Panc1 (cell line): ENCODE results near the gene RNF113B. TPM values are rescaled to one million over a fixed set of nuclear protein-coding genes. Genes with fewer than 3 reads are reported as not detected.

ENCODE experiments used
- ATAC-seq: fragments of 200-7000 bp; cut with Tn5 transposase; 2 replicates; pipeline ENCODE4 v1.9.1; 2020; ENCODE audit warnings: mild to moderate bottlenecking, moderate library complexity
- BruUV-seq: library from RNA; stranded (reverse); fragments of 400-500 nt; replicated peaks from 2 replicates; lab custom pipeline; 2021; lab: Mats Ljungman, UMichigan
- CTCF ChIA-PET: fragments of 300-600 bp; sonication (Branson Sonifier 250); formaldehyde crosslinking; loops from one replicate; lab custom pipeline; 2022; ENCODE audit warnings: antibody characterized with exemption; lab: Charles Lee
- POLR2A ChIA-PET: fragments of 300-600 bp; sonication (Branson Sonifier 250); formaldehyde crosslinking; loops from one replicate; lab custom pipeline; 2022; ENCODE audit warnings: antibody characterized with exemption; lab: Charles Lee
- DNase-seq: peaks from one replicate; pipeline ENCODE4 v3.0.0-alpha.2; 2010; ENCODE audit warnings: low read depth, low spot score
- H3K27ac ChIP-seq: 2 replicates; pipeline ENCODE4 v1.5.1; 2011; ENCODE audit warnings: mild to moderate bottlenecking, low read length, inconsistent platforms
- H3K27me3 ChIP-seq: fragments of 200-500 bp; sonication (Bioruptor generic); 2 replicates; pipeline ENCODE4 v1.6.0; 2014; ENCODE audit warnings: low read length, inconsistent platforms; ENCODE audit not compliant: control insufficient read depth, insufficient read depth
- H3K36me3 ChIP-seq: fragments of 200-500 bp; sonication (Bioruptor generic); 2 replicates; pipeline ENCODE4 v1.5.1; 2014; ENCODE audit warnings: inconsistent platforms, mild to moderate bottlenecking, low read length, moderate library complexity; ENCODE audit not compliant: control insufficient read depth, insufficient read depth
- H3K4me1 ChIP-seq: 2 replicates; pipeline ENCODE4 v1.5.1; 2011; ENCODE audit warnings: inconsistent platforms, mild to moderate bottlenecking, low read length, moderate library complexity; ENCODE audit not compliant: control insufficient read depth, insufficient read depth
- H3K4me3 ChIP-seq, 2 experiments: 2 replicates each; pipeline ENCODE4 v1.5.1; 2011 to 2012; ENCODE audit warnings: low read depth in 2 of 2, low read length in 2 of 2, mild to moderate bottlenecking in 2 of 2, inconsistent platforms in 1 of 2, moderate library complexity in 1 of 2
- H3K9me3 ChIP-seq: fragments of 200-500 bp; sonication (Bioruptor generic); 2 replicates; pipeline ENCODE4 v1.5.1; 2014; ENCODE audit warnings: low read depth, mild to moderate bottlenecking, inconsistent platforms, low read length, moderate library complexity; ENCODE audit not compliant: control insufficient read depth, insufficient read depth
- POLR2AphosphoS5 ChIP-seq: IDR thresholded peaks from 2 replicates; pipeline ENCODE4 v1.6.1; 2012; ENCODE audit warnings: mild to moderate bottlenecking, low read depth, low read length, moderate library complexity
- SIN3A ChIP-seq: IDR thresholded peaks from 2 replicates; pipeline ENCODE4 v1.6.1; 2012; ENCODE audit warnings: low read depth, mild to moderate bottlenecking, low read length, moderate library complexity, borderline replicate concordance; ENCODE audit not compliant: insufficient read depth
- TCF7L2 ChIP-seq: IDR thresholded peaks from 2 replicates; pipeline ENCODE4 v1.6.1; 2011; ENCODE audit warnings: mild to moderate bottlenecking, low read depth, low read length, inconsistent platforms
- in situ Hi-C: cut with HindIII; loops from 2 replicates; pipeline ENCODE4 v1.10.0; 2016; ENCODE audit warnings: low sequenced_read_pairs, low pct_unique_long_range_greater_than_20kb
- intact Hi-C: fragments of 100-400 bp; cut with micrococcal nuclease; formaldehyde crosslinking; loops from one replicate; pipeline ENCODE4 v1.10.0; 2022; ENCODE audit not compliant: unreplicated experiment
- total RNA-seq: library from RNA; stranded (reverse); gene quantifications from one replicate; pipeline ENCODE4 v1.2.1, GENCODE V29; 2021; ENCODE audit not compliant: unreplicated experiment
- TF ChIP-seq, protein P1 (sequence below), 2 experiments: IDR thresholded peaks; 2 replicates each; pipeline ENCODE4 v1.6.1; 2011 to 2012; ENCODE audit warnings: low read depth in 2 of 2, control low read depth in 1 of 2, low read length in 1 of 2, mild to moderate bottlenecking in 1 of 2, moderate library complexity in 1 of 2; ENCODE audit not compliant: insufficient read depth in 1 of 2
- TF ChIP-seq, protein P2 (sequence below): fragments of 450-650 bp; IDR thresholded peaks from 2 replicates; pipeline ENCODE4 v1.5.1; 2017; ENCODE audit warnings: mild to moderate bottlenecking

Gene RNF113B
- total RNA-seq, 1 experiment from 2014 or later = not detected

DNA sequence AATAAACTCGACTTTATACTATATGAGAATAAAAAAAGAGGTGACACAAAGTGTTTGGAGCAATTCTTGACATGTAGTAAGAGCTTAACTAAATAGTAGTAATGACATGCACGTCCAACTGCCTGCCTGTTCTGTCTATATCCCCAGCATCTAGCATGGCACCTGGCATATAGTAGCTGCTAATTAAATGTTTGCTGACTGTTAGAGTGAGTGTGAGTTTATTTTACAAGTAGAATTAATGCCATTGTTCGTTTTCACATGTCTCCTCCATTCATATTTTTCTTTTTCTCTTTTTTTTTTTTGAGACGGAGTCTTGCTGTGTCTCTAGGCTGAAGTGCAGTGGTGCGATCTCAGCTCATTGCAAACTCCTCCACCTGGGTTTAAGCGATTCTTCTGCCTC is 38.4 kb upstream of the RNF113B start:
- intact Hi-C loops = no loop called here
- TF ChIP-seq TCF7L2 (no peak), SIN3A (no peak), POLR2AphosphoS5 (no peak)
- TF ChIP-seq, protein P1, sequence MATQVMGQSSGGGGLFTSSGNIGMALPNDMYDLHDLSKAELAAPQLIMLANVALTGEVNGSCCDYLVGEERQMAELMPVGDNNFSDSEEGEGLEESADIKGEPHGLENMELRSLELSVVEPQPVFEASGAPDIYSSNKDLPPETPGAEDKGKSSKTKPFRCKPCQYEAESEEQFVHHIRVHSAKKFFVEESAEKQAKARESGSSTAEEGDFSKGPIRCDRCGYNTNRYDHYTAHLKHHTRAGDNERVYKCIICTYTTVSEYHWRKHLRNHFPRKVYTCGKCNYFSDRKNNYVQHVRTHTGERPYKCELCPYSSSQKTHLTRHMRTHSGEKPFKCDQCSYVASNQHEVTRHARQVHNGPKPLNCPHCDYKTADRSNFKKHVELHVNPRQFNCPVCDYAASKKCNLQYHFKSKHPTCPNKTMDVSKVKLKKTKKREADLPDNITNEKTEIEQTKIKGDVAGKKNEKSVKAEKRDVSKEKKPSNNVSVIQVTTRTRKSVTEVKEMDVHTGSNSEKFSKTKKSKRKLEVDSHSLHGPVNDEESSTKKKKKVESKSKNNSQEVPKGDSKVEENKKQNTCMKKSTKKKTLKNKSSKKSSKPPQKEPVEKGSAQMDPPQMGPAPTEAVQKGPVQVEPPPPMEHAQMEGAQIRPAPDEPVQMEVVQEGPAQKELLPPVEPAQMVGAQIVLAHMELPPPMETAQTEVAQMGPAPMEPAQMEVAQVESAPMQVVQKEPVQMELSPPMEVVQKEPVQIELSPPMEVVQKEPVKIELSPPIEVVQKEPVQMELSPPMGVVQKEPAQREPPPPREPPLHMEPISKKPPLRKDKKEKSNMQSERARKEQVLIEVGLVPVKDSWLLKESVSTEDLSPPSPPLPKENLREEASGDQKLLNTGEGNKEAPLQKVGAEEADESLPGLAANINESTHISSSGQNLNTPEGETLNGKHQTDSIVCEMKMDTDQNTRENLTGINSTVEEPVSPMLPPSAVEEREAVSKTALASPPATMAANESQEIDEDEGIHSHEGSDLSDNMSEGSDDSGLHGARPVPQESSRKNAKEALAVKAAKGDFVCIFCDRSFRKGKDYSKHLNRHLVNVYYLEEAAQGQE (IDR thresholded peaks at IDR 0.05; ENCODE audit: insufficient read depth in 1 of 2, low read depth in 2 of 2, low read length in 1 of 2) = no peak
- TF ChIP-seq, protein P2, sequence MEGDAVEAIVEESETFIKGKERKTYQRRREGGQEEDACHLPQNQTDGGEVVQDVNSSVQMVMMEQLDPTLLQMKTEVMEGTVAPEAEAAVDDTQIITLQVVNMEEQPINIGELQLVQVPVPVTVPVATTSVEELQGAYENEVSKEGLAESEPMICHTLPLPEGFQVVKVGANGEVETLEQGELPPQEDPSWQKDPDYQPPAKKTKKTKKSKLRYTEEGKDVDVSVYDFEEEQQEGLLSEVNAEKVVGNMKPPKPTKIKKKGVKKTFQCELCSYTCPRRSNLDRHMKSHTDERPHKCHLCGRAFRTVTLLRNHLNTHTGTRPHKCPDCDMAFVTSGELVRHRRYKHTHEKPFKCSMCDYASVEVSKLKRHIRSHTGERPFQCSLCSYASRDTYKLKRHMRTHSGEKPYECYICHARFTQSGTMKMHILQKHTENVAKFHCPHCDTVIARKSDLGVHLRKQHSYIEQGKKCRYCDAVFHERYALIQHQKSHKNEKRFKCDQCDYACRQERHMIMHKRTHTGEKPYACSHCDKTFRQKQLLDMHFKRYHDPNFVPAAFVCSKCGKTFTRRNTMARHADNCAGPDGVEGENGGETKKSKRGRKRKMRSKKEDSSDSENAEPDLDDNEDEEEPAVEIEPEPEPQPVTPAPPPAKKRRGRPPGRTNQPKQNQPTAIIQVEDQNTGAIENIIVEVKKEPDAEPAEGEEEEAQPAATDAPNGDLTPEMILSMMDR = no peak
- in situ Hi-C loops = no loop called here
- ChIA-PET POLR2A (no interaction called here), CTCF (no interaction called here)
- no peak for DNase-seq
- peaks cover 6% of the 10 kb centered on the region; the same call in 1 of the 2 replicates for H3K4me1 ChIP-seq
- no peak overlapping the region for H3K4me3 ChIP-seq
- ATAC-seq = no peak
- BruUV-seq = no TSS peak
- H3K9me3 ChIP-seq = no peaks in the 10 kb centered on the region
- no peaks in the 10 kb centered on the region for H3K27me3 ChIP-seq
- H3K36me3 ChIP-seq = no peaks in the 10 kb centered on the region
- H3K27ac ChIP-seq = no peak overlapping the region

DNA sequence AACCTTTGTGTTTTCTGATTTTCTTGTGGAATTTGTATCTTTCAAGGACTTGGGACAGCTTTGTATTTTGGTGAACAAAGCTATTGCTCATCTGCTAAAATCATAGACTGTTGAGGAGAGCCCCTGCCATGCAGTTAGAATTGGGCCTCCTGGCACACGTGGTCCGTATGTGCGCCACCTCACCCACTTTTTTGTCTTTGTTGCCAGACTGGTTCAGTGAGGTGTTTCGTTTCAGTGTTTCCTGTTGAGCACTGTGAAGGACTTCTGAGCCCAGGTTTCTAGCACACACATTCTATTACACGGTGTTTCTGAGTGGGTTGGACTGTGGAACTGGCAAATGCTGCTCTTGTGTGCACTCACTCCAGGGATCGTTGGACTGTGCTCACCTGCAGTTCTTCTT is 37.6 kb upstream of the RNF113B start:
- CTCF ChIA-PET = no interaction called here
- no peak for TF ChIP-seq SIN3A
- TF ChIP-seq TCF7L2 = no peak
- TF ChIP-seq, protein P1 (IDR thresholded peaks at IDR 0.05; ENCODE audit: insufficient read depth in 1 of 2, low read depth in 2 of 2, low read length in 1 of 2) = no peak
- TF ChIP-seq POLR2AphosphoS5 = no peak
- TF ChIP-seq, protein P2 = no peak
- DNase-seq (no peak), ATAC-seq (no peak)
- BruUV-seq = no TSS peak
- Histone ChIP-seq H3K4me1 (peaks cover 6% of the 10 kb centered on the region; the same call in 1 of the 2 replicates), H3K27ac (no peak overlapping the region), H3K36me3 (no peaks in the 10 kb centered on the region), H3K4me3 (no peak overlapping the region), H3K27me3 (no peaks in the 10 kb centered on the region), H3K9me3 (no peaks in the 10 kb centered on the region)
- POLR2A ChIA-PET = no interaction called here
- intact Hi-C loops = no loop called here
- in situ Hi-C loops = no loop called here
